Pericardium fibroblast (primary cell): ENCODE data around the gene RBAK. TPM values are rescaled to one million over a fixed set of nuclear protein-coding genes. Genes with fewer than 3 reads are reported as not detected.

Experiments used
- total RNA-seq: library from RNA; depleted of rRNA; stranded (reverse); fragments of >200 nt; gene quantifications from 2 replicates; pipeline ENCODE4 v1.2.3, GENCODE V29; 2015

Gene RBAK
- 6.0 and 7.4 TPM in 2 replicates for total RNA-seq

DNA sequence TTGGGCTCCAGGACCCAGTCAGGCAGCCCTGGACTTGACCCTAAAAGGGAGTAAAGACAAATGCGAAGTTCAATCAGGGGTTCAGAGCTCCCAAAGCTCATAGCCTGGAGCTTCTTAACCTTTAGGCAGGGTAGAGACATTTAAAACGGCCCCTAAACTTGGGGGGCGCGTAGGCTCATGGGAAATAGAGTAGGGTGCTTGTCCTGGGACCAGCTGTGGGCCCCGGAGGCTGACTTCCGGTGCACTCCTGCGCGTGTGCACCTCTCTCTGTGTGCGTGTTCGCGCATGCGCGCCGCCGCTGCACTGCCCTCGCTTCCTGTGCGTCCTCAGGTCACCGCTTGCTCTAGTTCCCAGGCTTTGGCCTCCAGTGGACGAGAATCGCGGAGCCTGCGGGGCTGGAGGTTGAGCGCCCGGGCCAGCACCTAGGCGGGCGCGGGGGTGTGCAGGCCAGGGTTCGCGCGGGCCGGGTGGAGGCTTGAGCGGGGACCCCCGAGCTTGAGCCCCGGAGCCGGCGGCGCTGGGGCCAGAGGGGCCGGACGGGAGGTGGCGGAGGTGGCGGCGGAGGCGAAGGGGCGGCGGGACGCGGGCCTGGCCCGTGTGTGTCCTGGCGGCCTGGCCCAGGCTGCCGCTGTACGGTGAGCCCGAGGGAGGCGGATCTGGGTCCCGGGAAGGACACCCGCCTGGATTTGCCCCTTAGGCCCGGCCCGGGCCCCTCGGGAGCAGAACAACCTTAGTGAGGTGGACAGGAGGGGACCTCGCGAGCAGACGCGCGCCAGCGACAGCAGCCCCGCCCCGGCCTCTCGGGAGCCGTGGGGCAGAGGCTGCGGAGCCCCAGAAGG, at the start of gene RBAK:
RBAK (plus strand) TSS at position 303 of the 839 bp plus-strand sequence. CDS start 2,217 bp downstream, outside the sequence.

Other genes starting within 250 kb of the RBAK start
- gene PAPOLB, start 183.8 kb upstream of the RBAK start, total RNA-seq = 0.12 TPM in 1 of 2 replicates, not detected in the other
- 1.3 and 10.2 TPM in 2 replicates for gene RADIL, start 162.1 kb upstream of the RBAK start, total RNA-seq
- gene MMD2, start 86.7 kb upstream of the RBAK start, total RNA-seq = not detected in 2 replicates
- gene WIPI2, start 144.4 kb downstream of the RBAK start, total RNA-seq = 54.1 and 88.9 TPM in 2 replicates
- gene SLC29A4, start 237.1 kb downstream of the RBAK start, total RNA-seq = 4.1 and 4.3 TPM in 2 replicates